ENCODE measurements around the gene CACNA1E. TPM values are rescaled to one million over a fixed set of nuclear protein-coding genes. Genes with fewer than 3 reads are reported as not detected.

CACNA1E gene
- total and polyA plus RNA-seq, 2 of the 13 experiments (the other 11 are each of a cell fraction or from before 2014, with no cell fraction given) = not detected

- TF ChIP-seq ZNF414 (CRISPR knock-in tag; IDR thresholded peaks at IDR 0.05) (no peak), MXI1 (IDR thresholded peaks at IDR 0.05; ENCODE audit: borderline replicate concordance, low read depth, low read length) (no peak), SYNCRIP (IDR thresholded peaks at IDR 0.05; ENCODE audit: insufficient read depth, low read depth, low read length) (no peak), EEA1 (CRISPR knock-in tag; IDR thresholded peaks at IDR 0.05; ENCODE audit: borderline replicate concordance) (no peak), AHR (CRISPR knock-in tag; IDR thresholded peaks at IDR 0.05) (no peak), CHD2 (IDR thresholded peaks at IDR 0.05; ENCODE audit: low read depth, low read length) (no peak), ZEB1 (IDR thresholded peaks at IDR 0.05; ENCODE audit: insufficient replicate concordance, low read depth) (no peak), PBX2 (CRISPR knock-in tag; IDR thresholded peaks at IDR 0.05) (no peak), ZNF646 (CRISPR knock-in tag; IDR thresholded peaks at IDR 0.05) (no peak), E2F5 (CRISPR knock-in tag; conservative IDR thresholded peaks at IDR 0.05) (no peak)
These were observed 294.0 kb downstream of the CACNA1E start (continued) for GRCh38 chr1:181777286-181777685.

Measured in HepG2 (cell line).